SU-DHL-6 (cell line): Measurements from ENCODE around the gene PPME1.

Source experiments
- H2AFZ ChIP-seq: fragments of 200-600 bp; sonication (generic); 2 replicates; pipeline ENCODE4 v1.6.1; 2014; ENCODE audit warnings: low read depth, mild to moderate bottlenecking, moderate library complexity, mixed read lengths, antibody characterized with exemption, low read length; ENCODE audit not compliant: severe bottlenecking
- H3F3A ChIP-seq: fragments of 200-600 bp; shearing (Covaris generic); 2 replicates; pipeline ENCODE4 v1.6.0; 2016; ENCODE audit warnings: antibody characterized with exemption, mild to moderate bottlenecking; ENCODE audit not compliant: insufficient read depth
- H3K27ac ChIP-seq: fragments of 200-600 bp; sonication (generic); 2 replicates; pipeline ENCODE4 v1.5.1; 2016; ENCODE audit warnings: low read depth, mild to moderate bottlenecking, low read length, moderate library complexity, mixed read lengths
- H3K27me3 ChIP-seq: fragments of 200-600 bp; sonication (generic), shearing (Covaris generic); 2 replicates; pipeline ENCODE4 v1.6.0; 2014; ENCODE audit warnings: mild to moderate bottlenecking, low read length
- H3K36me3 ChIP-seq: fragments of 200-600 bp; sonication (generic); 2 replicates; pipeline ENCODE4 v1.6.1; 2014; ENCODE audit warnings: mild to moderate bottlenecking, low read length, mixed read lengths
- H3K4me2 ChIP-seq: fragments of 300-600, 200-600 bp; shearing (Covaris generic), sonication (generic); 2 replicates; pipeline ENCODE4 v1.6.0; 2014; ENCODE audit warnings: low read length, low read depth, mild to moderate bottlenecking; ENCODE audit not compliant: poor library complexity, severe bottlenecking
- H3K4me3 ChIP-seq: fragments of 200-600 bp; sonication (generic); 2 replicates; pipeline ENCODE4 v1.5.1; 2014; ENCODE audit warnings: antibody characterized with exemption, low read length, mild to moderate bottlenecking, mixed read lengths; ENCODE audit not compliant: insufficient read depth, poor library complexity, severe bottlenecking
- H3K79me2 ChIP-seq: fragments of 200-600 bp; sonication (generic); 2 replicates; pipeline ENCODE4 v1.6.1; 2014; ENCODE audit warnings: mild to moderate bottlenecking, low read length, moderate library complexity; ENCODE audit not compliant: insufficient read depth
- H3K9ac ChIP-seq: fragments of 200-600 bp; sonication (generic); 2 replicates; pipeline ENCODE4 v1.7.0; 2014; ENCODE audit warnings: mild to moderate bottlenecking, low read length
- H3K9me2 ChIP-seq: fragments of 200-600 bp; sonication (generic); replicated peaks from 2 replicates; pipeline ENCODE4 v1.6.1; 2014; ENCODE audit warnings: low read length; ENCODE audit not compliant: insufficient read depth
- H3K9me3 ChIP-seq: fragments of 200-600 bp; sonication (generic); 2 replicates; pipeline ENCODE4 v1.6.1; 2014; ENCODE audit warnings: low read length, mixed read lengths; ENCODE audit not compliant: insufficient read depth
- H4K20me1 ChIP-seq: fragments of 200-600 bp; sonication (generic); 2 replicates; pipeline ENCODE4 v1.6.1; 2014; ENCODE audit warnings: low read depth, mild to moderate bottlenecking, antibody characterized with exemption, low read length, moderate library complexity, mixed read lengths
- CTCF ChIP-seq: fragments of 200-600 bp; sonication (generic); IDR thresholded peaks from one replicate; pipeline ENCODE4 v1.5.1; 2017; ENCODE audit warnings: antibody characterized with exemption, mild to moderate bottlenecking, low read length, moderate library complexity; ENCODE audit not compliant: insufficient read depth, poor library complexity, severe bottlenecking
- EZH2phosphoT487 ChIP-seq: fragments of 200-600 bp; sonication (generic), shearing (Covaris generic); conservative IDR thresholded peaks from 2 replicates; pipeline ENCODE4 v1.6.1; 2018; ENCODE audit warnings: mild to moderate bottlenecking, antibody characterized with exemption, low read length, moderate library complexity, mixed read lengths

The PPME1 gene

DNA sequence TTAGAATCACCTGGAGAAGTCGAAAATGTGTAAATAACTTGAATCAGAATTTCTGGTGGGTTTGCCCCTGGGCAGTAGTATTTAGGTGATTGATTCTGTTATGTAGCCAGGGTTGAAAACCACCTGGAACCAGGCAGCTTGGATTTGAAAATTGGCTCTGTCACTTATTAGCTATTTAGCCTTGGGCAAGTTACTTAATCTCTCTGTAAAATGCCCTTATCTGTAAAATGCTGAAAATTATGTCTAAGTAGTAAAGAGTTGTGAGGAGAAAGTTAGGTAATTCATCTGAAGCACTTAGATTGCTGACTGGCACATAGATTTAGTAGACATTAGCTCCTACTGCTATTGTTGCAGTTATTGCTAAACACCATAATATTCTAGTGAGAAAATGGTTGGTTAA is 49.3 kb downstream of the PPME1 start:
- no peaks in the 10 kb centered on the region for H4K20me1 ChIP-seq
- no peak overlapping the region for H2AFZ ChIP-seq
- H3K79me2 ChIP-seq, result no peaks in the 10 kb centered on the region
- H3F3A ChIP-seq, result no peaks in the 10 kb centered on the region
- H3K9me3 ChIP-seq, result no peaks in the 10 kb centered on the region
- no peak for TF ChIP-seq EZH2phosphoT487
- TF ChIP-seq CTCF, result no peak
- H3K27me3 ChIP-seq, result no peaks in the 10 kb centered on the region
- no peak overlapping the region for H3K9ac ChIP-seq
- H3K4me2 ChIP-seq, result no peak overlapping the region
- no peaks in the 10 kb centered on the region for H3K9me2 ChIP-seq
- H3K36me3 ChIP-seq, result peaks cover 7% of the 10 kb centered on the region; the same call in 1 of the 2 replicates
- H3K27ac ChIP-seq, result no peak overlapping the region
- H3K4me3 ChIP-seq, result no peak overlapping the region

GRCh38 chr11:74221816-74222215 is 50.7 kb downstream of the PPME1 start:
- no peaks in the 10 kb centered on the region for H3K9me2 ChIP-seq
- H3F3A ChIP-seq, result no peaks in the 10 kb centered on the region
- no peak overlapping the region for H2AFZ ChIP-seq
- H3K79me2 ChIP-seq, result no peaks in the 10 kb centered on the region
- H3K36me3 ChIP-seq, result peaks cover 7% of the 10 kb centered on the region; the same call in 1 of the 2 replicates
- H3K27me3 ChIP-seq, result no peaks in the 10 kb centered on the region
- H4K20me1 ChIP-seq, result no peaks in the 10 kb centered on the region
- no peaks in the 10 kb centered on the region for H3K9me3 ChIP-seq
- no peak overlapping the region for H3K9ac ChIP-seq
- H3K4me2 ChIP-seq, result no peak overlapping the region
- TF ChIP-seq CTCF (no peak), EZH2phosphoT487 (no peak)
- H3K27ac ChIP-seq, result no peak overlapping the region
- H3K4me3 ChIP-seq, result no peak overlapping the region

- Histone ChIP-seq H3K9me2 (no peaks in the 10 kb centered on the region), H3K4me3 (no peak overlapping the region), H3K36me3 (peaks cover 7% of the 10 kb centered on the region; the same call in 1 of the 2 replicates), H3F3A (no peaks in the 10 kb centered on the region), H3K9me3 (no peaks in the 10 kb centered on the region), H3K27ac (no peak overlapping the region), H3K79me2 (no peaks in the 10 kb centered on the region), H2AFZ (no peak overlapping the region), H3K27me3 (no peaks in the 10 kb centered on the region), H4K20me1 (no peaks in the 10 kb centered on the region), H3K9ac (no peak overlapping the region), H3K4me2 (no peak overlapping the region)
- TF ChIP-seq CTCF, result no peak
- no peak for TF ChIP-seq EZH2phosphoT487
These were observed 54.5 kb downstream of the PPME1 start for GRCh38 chr11:74225565-74225964.
